H1 (cell line): ENCODE results near the gene ABHD12. TPM values are rescaled to one million over a fixed set of nuclear protein-coding genes. Genes with fewer than 3 reads are reported as not detected.

Source experiments
- TAF7 ChIP-seq: optimal IDR thresholded peaks from 2 replicates; pipeline ENCODE3; 2011; ENCODE audit warnings: low read depth, mild to moderate bottlenecking, inconsistent platforms, low read length, moderate library complexity, borderline replicate concordance
- polyA plus RNA-seq, 7 experiments: library from polyadenylated mRNA; depleted of rRNA in 3 of 7; stranded (reverse) in 5 of 7; unstranded in 2 of 7; fragments of >200 nt in 5 of 7; fragments of 200-250 nt in 2 of 7; gene quantifications; 1 replicate in 5 of 7; 2 replicates in 1 of 7; 4 replicates in 1 of 7; pipeline versions ENCODE4 v1.2.1 to v1.2.3, GENCODE V29; 2011 to 2013; ENCODE audit warnings: missing spikeins in 2 of 7, mixed read lengths in 2 of 7
- total RNA-seq: library from RNA; stranded (reverse); fragmentation: NEBNext Ultra II Directional; extraction: Animal tissue kit (Norgen Biotek cat#: 25700); gene quantifications from 2 replicates; pipeline ENCODE4 v1.2.1, GENCODE V29; 2021

Gene ABHD12
- total and polyA plus RNA-seq, 2 of the 8 experiments (the other 6 are each of a cell fraction or from before 2014, with no cell fraction given), result 31.3 to 59.5 TPM

GRCh38 chr20:25280051-25280573 lies 110.5 kb downstream of the ABHD12 start (continued):
- no peak for TF ChIP-seq TAF7
